Thymus (tissue), 11 donors: ENCODE measurements around the gene DNM3. TPM values are rescaled to one million over a fixed set of nuclear protein-coding genes. Genes with fewer than 3 reads are reported as not detected.
A peak's percentile ranks its signal among the peaks of the same experiment; 100 is the strongest.

ENCODE experiments used
- DNase-seq, 9 donors: peaks; one replicate each; pipeline ENCODE4 v3.0.0-alpha.2; 2013; ENCODE audit warnings: low spot score in 9 of 9, low read depth in 6 of 9, missing footprints in 1 of 9
- H3K27ac ChIP-seq, 2 donors: one replicate each; pipeline ENCODE4 v1.5.1; 2013; ENCODE audit warnings: control low read depth in 1 of 2, low read depth in 1 of 2, low read length in 1 of 2, mild to moderate bottlenecking in 1 of 2, moderate library complexity in 1 of 2
- H3K27me3 ChIP-seq, 2 donors: one replicate each; pipeline ENCODE4 v1.5.1; 2013; ENCODE audit warnings: low read length in 1 of 2; ENCODE audit not compliant: control insufficient read depth in 2 of 2, insufficient read depth in 1 of 2
- H3K36me3 ChIP-seq, 2 donors: one replicate each; pipeline ENCODE4 v1.5.1; 2013; ENCODE audit warnings: low read length in 1 of 2, mild to moderate bottlenecking in 1 of 2, moderate library complexity in 1 of 2; ENCODE audit not compliant: control insufficient read depth in 2 of 2, insufficient read depth in 2 of 2
- H3K4me1 ChIP-seq, 2 donors: one replicate each; pipeline ENCODE4 v1.5.1; 2013; ENCODE audit warnings: low read length in 2 of 2; ENCODE audit not compliant: control insufficient read depth in 2 of 2, insufficient read depth in 2 of 2
- H3K4me3 ChIP-seq, 2 donors: one replicate each; pipeline ENCODE4 v1.5.1; 2013; ENCODE audit warnings: low read length in 2 of 2, control low read depth in 1 of 2, mild to moderate bottlenecking in 1 of 2
- H3K9me3 ChIP-seq, 2 donors: one replicate each; pipeline ENCODE4 v1.5.1; 2013; ENCODE audit warnings: low read length in 1 of 2, mild to moderate bottlenecking in 1 of 2; ENCODE audit not compliant: control insufficient read depth in 2 of 2, insufficient read depth in 1 of 2
- WGBS: extraction: QIAGEN DNeasy Blood & Tissue Kit; methylation state at CpG from one replicate; pipeline ENCODE4 v1.1.7; 2013; 5-methylcytosine and 5-hydroxymethylcytosine counted together
- polyA plus RNA-seq: library from polyadenylated mRNA; stranded (reverse); fragments of 200-250 nt; gene quantifications from one replicate; pipeline ENCODE4 v1.2.3, GENCODE V29; 2013
- total RNA-seq: library from RNA; stranded (reverse); fragments of 120-200 nt; gene quantifications from one replicate; pipeline ENCODE4 v1.2.4, GENCODE V29; 2013
- donor health status: healthy.

DNM3 gene
- total and polyA plus RNA-seq, 2 donors, result 1.9 to 2.2 TPM

GRCh38 chr1:172390683-172391551 lies 549.6 kb downstream of the DNM3 start:
- no peak for DNase-seq
- Histone ChIP-seq H3K27me3 (no peaks in the 10 kb centered on the region), H3K4me1 (peaks cover 5 to 18% of the 10 kb centered on the region in 2 donors), H3K9me3 (no peaks in the 10 kb centered on the region), H3K4me3 (no peak overlapping the region), H3K36me3 (no peaks in the 10 kb centered on the region), H3K27ac (peak overlapping the region; percentile 67 to 74)
- WGBS, result 89% methylated on average over 9 of the region's 9 CpGs

- H3K36me3 ChIP-seq, result no peaks in the 10 kb centered on the region
- peak overlapping the region in 1 of 2 donors; percentile 67 for H3K27ac ChIP-seq
- WGBS, result 97% methylated on average over 1 of the region's 1 CpG
- peaks cover 5 to 18% of the 10 kb centered on the region in 2 donors for H3K4me1 ChIP-seq
- DNase-seq, result no peak
- H3K4me3 ChIP-seq, result no peak overlapping the region
- H3K27me3 ChIP-seq, result no peaks in the 10 kb centered on the region
- H3K9me3 ChIP-seq, result no peaks in the 10 kb centered on the region
Observed at GRCh38 chr1:172391976-172392375, 550.7 kb downstream of the DNM3 start.

GRCh38 chr1:172393354-172393753 lies 552.1 kb downstream of the DNM3 start:
- peak overlapping the region in 1 of 2 donors; percentile 71 for H3K27ac ChIP-seq
- no peaks in the 10 kb centered on the region for H3K36me3 ChIP-seq
- no peak overlapping the region for H3K4me3 ChIP-seq
- 88% methylated on average over 5 of the region's 5 CpGs for WGBS
- no peaks in the 10 kb centered on the region for H3K9me3 ChIP-seq
- H3K4me1 ChIP-seq, result peaks cover 5 to 18% of the 10 kb centered on the region in 2 donors
- H3K27me3 ChIP-seq, result no peaks in the 10 kb centered on the region
- DNase-seq, result no peak

- Histone ChIP-seq H3K4me1 (peaks cover 5 to 18% of the 10 kb centered on the region in 2 donors), H3K27me3 (no peaks in the 10 kb centered on the region), H3K9me3 (no peaks in the 10 kb centered on the region), H3K36me3 (no peaks in the 10 kb centered on the region), H3K27ac (peak overlapping the region; percentile 71 to 74), H3K4me3 (no peak overlapping the region)
- WGBS, result 8% methylated on average over 4 of the region's 4 CpGs
- DNase-seq, result peak in 8 of 9 donors; percentile 33 to 84 (median 55)
Observed at GRCh38 chr1:172394141-172394751, 552.9 kb downstream of the DNM3 start.

- no peak overlapping the region for H3K4me3 ChIP-seq
- no peaks in the 10 kb centered on the region for H3K36me3 ChIP-seq
- peaks cover 5 to 18% of the 10 kb centered on the region in 2 donors for H3K4me1 ChIP-seq
- no peaks in the 10 kb centered on the region for H3K9me3 ChIP-seq
- no peaks in the 10 kb centered on the region for H3K27me3 ChIP-seq
- DNase-seq, result no peak
- WGBS, result 93% methylated on average over 5 of the region's 5 CpGs
- H3K27ac ChIP-seq, result peak overlapping the region; percentile 71 to 74
Observed at GRCh38 chr1:172394811-172395210, 553.5 kb downstream of the DNM3 start.

- Histone ChIP-seq H3K36me3 (no peaks in the 10 kb centered on the region), H3K4me3 (no peak overlapping the region), H3K9me3 (no peaks in the 10 kb centered on the region), H3K27me3 (no peaks in the 10 kb centered on the region), H3K4me1 (peaks cover 5 to 13% of the 10 kb centered on the region in 2 donors), H3K27ac (no peak overlapping the region)
- WGBS, result 98% methylated on average over 3 of the region's 3 CpGs
- DNase-seq, result no peak
Observed at GRCh38 chr1:172395576-172395975, 554.3 kb downstream of the DNM3 start.

- H3K9me3 ChIP-seq, result no peaks in the 10 kb centered on the region
- WGBS, result 93% methylated on average over 3 of the region's 3 CpGs
- no peaks in the 10 kb centered on the region for H3K36me3 ChIP-seq
- DNase-seq, result no peak
- no peak overlapping the region for H3K4me3 ChIP-seq
- H3K4me1 ChIP-seq, result peaks cover 5 to 9% of the 10 kb centered on the region in 2 donors
- H3K27ac ChIP-seq, result no peak overlapping the region
- H3K27me3 ChIP-seq, result no peaks in the 10 kb centered on the region
Observed at GRCh38 chr1:172397221-172397620, 555.9 kb downstream of the DNM3 start.

- peaks cover 5 to 9% of the 10 kb centered on the region in 2 donors for H3K4me1 ChIP-seq
- WGBS, result 95% methylated on average over 2 of the region's 2 CpGs
- H3K27ac ChIP-seq, result no peak overlapping the region
Observed at GRCh38 chr1:172397633-172398032, 556.3 kb downstream of the DNM3 start.

GRCh38 chr1:172398193-172398592 lies 556.9 kb downstream of the DNM3 start:
- Histone ChIP-seq H3K4me1 (peaks cover 5 to 9% of the 10 kb centered on the region in 2 donors), H3K36me3 (no peaks in the 10 kb centered on the region), H3K9me3 (no peaks in the 10 kb centered on the region), H3K27me3 (no peaks in the 10 kb centered on the region), H3K4me3 (no peak overlapping the region), H3K27ac (no peak overlapping the region)
- no peak for DNase-seq
- WGBS, result 97% methylated on average over 2 of the region's 2 CpGs

More at GRCh38 chr1:172397633-172398032, 556.3 kb downstream of the DNM3 start:
- Histone ChIP-seq H3K27me3 (no peaks in the 10 kb centered on the region), H3K9me3 (no peaks in the 10 kb centered on the region), H3K4me3 (no peak overlapping the region), H3K36me3 (no peaks in the 10 kb centered on the region)
- no peak for DNase-seq
